HepG2 (cell line): Measurements from ENCODE around the gene FGF21. TPM values are rescaled to one million over a fixed set of nuclear protein-coding genes. Genes with fewer than 3 reads are reported as not detected.

Experiments used
- DRAP1 ChIP-seq: IDR thresholded peaks from 2 replicates; pipeline ENCODE4 v1.6.1; 2016; ENCODE audit warnings: missing genetic modification reagents, missing compliant biosample characterization
- ETV6 ChIP-seq: sonication (generic); formaldehyde crosslinking; conservative IDR thresholded peaks from 2 replicates; pipeline ENCODE4 v1.4.0; 2020; ENCODE audit warnings: missing genetic modification reagents
- FOXA3 ChIP-seq: IDR thresholded peaks from 2 replicates; pipeline ENCODE4 v1.6.1; 2016; ENCODE audit warnings: missing genetic modification reagents, missing compliant biosample characterization
- GATA4 ChIP-seq: sonication (generic); IDR thresholded peaks from 2 replicates; pipeline ENCODE4 v1.6.1; 2016; ENCODE audit warnings: antibody characterized with exemption, low read depth, borderline replicate concordance
- GFI1 ChIP-seq: sonication (generic); formaldehyde crosslinking; IDR thresholded peaks from 2 replicates; pipeline ENCODE4 v1.5.0; 2020; ENCODE audit warnings: missing genetic modification reagents, mild to moderate bottlenecking, borderline replicate concordance
- KDM5B ChIP-seq: sonication (generic); formaldehyde crosslinking; IDR thresholded peaks from 2 replicates; pipeline ENCODE4 v1.4.0; 2020; ENCODE audit warnings: missing genetic modification reagents, mild to moderate bottlenecking, borderline replicate concordance
- MTA1 ChIP-seq: sonication (generic); formaldehyde crosslinking; IDR thresholded peaks from 2 replicates; pipeline ENCODE4 v1.4.0; 2020; ENCODE audit warnings: missing genetic modification reagents, mild to moderate bottlenecking, borderline replicate concordance
- MXI1 ChIP-seq: IDR thresholded peaks from 3 replicates; pipeline ENCODE4 v1.6.1; 2012; ENCODE audit warnings: low read depth, low read length, inconsistent platforms, borderline replicate concordance
- NONO ChIP-seq, 2 experiments: fragments of 450-650 bp in 1 of 2; sonication (generic) in 1 of 2; formaldehyde crosslinking in 1 of 2; IDR thresholded peaks in 1 of 2; conservative IDR thresholded peaks in 1 of 2; 2 replicates each; pipeline versions ENCODE4 v1.6.1 to v1.8.0; 2017 to 2022; ENCODE audit warnings: mild to moderate bottlenecking in 1 of 2, missing genetic modification reagents in 1 of 2, moderate library complexity in 1 of 2
- NR0B2 ChIP-seq: sonication (generic); formaldehyde crosslinking; IDR thresholded peaks from 2 replicates; pipeline ENCODE4 v1.4.0; 2020; ENCODE audit warnings: mild to moderate bottlenecking, missing genetic modification reagents
- PRDM15 ChIP-seq: sonication (generic); formaldehyde crosslinking; IDR thresholded peaks from 2 replicates; pipeline ENCODE4 v1.4.0; 2020; ENCODE audit warnings: missing genetic modification reagents
- PTBP1 ChIP-seq: fragments of 200-400 bp; formaldehyde crosslinking; IDR thresholded peaks from 2 replicates; pipeline ENCODE4 v1.6.1; 2018; ENCODE audit warnings: low read length, low read depth; ENCODE audit not compliant: poor library complexity, severe bottlenecking
- SP1 ChIP-seq, 2 experiments: fragments of 450-650 bp in 1 of 2; sonication (generic) in 1 of 2; formaldehyde crosslinking in 1 of 2; IDR thresholded peaks; 2 replicates each; pipeline versions ENCODE4 v1.4.0 to v1.6.1; 2016 to 2020; ENCODE audit warnings: missing genetic modification reagents in 1 of 2
- THAP7 ChIP-seq: sonication (generic); formaldehyde crosslinking; IDR thresholded peaks from 2 replicates; pipeline ENCODE4 v1.8.1; 2023; ENCODE audit warnings: mild to moderate bottlenecking, missing genetic modification reagents
- ZFP37 ChIP-seq: sonication (generic); formaldehyde crosslinking; IDR thresholded peaks from 2 replicates; pipeline ENCODE4 v1.4.0; 2020; ENCODE audit warnings: missing genetic modification reagents, borderline replicate concordance
- ZMAT3 ChIP-seq: sonication (generic); formaldehyde crosslinking; conservative IDR thresholded peaks from 2 replicates; pipeline ENCODE4 v1.7.0; 2021; ENCODE audit warnings: missing genetic modification reagents
- ZNF256 ChIP-seq: sonication (generic); formaldehyde crosslinking; conservative IDR thresholded peaks from 2 replicates; pipeline ENCODE4 v1.4.0; 2020; ENCODE audit warnings: missing genetic modification reagents
- ZNF281 ChIP-seq: sonication (generic); formaldehyde crosslinking; IDR thresholded peaks from 2 replicates; pipeline ENCODE4 v1.4.0; 2020; ENCODE audit warnings: missing genetic modification reagents, borderline replicate concordance
- ZNF331 ChIP-seq: sonication (generic); formaldehyde crosslinking; IDR thresholded peaks from 2 replicates; pipeline ENCODE4 v1.4.0; 2020; ENCODE audit warnings: missing genetic modification reagents
- ZNF746 ChIP-seq: sonication (generic); formaldehyde crosslinking; IDR thresholded peaks from 2 replicates; pipeline ENCODE4 v1.8.0; 2022; ENCODE audit warnings: mild to moderate bottlenecking, missing genetic modification reagents
- polyA plus RNA-seq, 8 experiments: library from polyadenylated mRNA; depleted of rRNA in 3 of 8; stranded (reverse) in 7 of 8; unstranded in 1 of 8; fragments of >200 nt; fragmentation: Illumina TruSeq in 4 of 8; extraction: Trizol in 4 of 8; gene quantifications; 2 replicates each; pipeline versions ENCODE4 v1.2.1 to v1.2.3, GENCODE V29; 2011 to 2016; ENCODE audit warnings: low read depth in 4 of 8, missing spikeins in 1 of 8, mixed read lengths in 1 of 8; ENCODE audit not compliant: insufficient read depth in 1 of 8
- total RNA-seq, 5 experiments: library from RNA; depleted of rRNA; stranded (reverse); fragments of >200 nt; fragmentation: Illumina TruSeq; extraction: Trizol; gene quantifications; 2 replicates each; pipeline ENCODE4 v1.2.3, GENCODE V29; 2016; ENCODE audit warnings: low read depth in 1 of 5

The FGF21 gene
- total and polyA plus RNA-seq, 2 of the 13 experiments (the other 11 are each of a cell fraction or from before 2014, with no cell fraction given): 0.17 TPM; not detected in 1

GRCh38 chr19:48738557-48739403 lies 16.5 kb upstream of the FGF21 start (continued):
- TF ChIP-seq NR0B2 (CRISPR knock-in tag): peak; percentile 95; the same call in 1 of the 2 replicates
- no peak for TF ChIP-seq ZNF281 (CRISPR knock-in tag)
- TF ChIP-seq SP1 (IDR thresholded peaks at IDR 0.05): no peak
- TF ChIP-seq SP1 (CRISPR knock-in tag; IDR thresholded peaks at IDR 0.05): no peak; the same call in 1 of the 2 replicates
- no peak for TF ChIP-seq PTBP1
- TF ChIP-seq MTA1: peak; percentile 64; the same call in 1 of the 2 replicates
- peak; percentile 23; the same call in 1 of the 2 replicates for TF ChIP-seq GFI1 (CRISPR knock-in tag)
- no peak; the same call in 1 of the 2 replicates for TF ChIP-seq ZNF331 (CRISPR knock-in tag)
- 0 out of 2 replicates have a peak, but pooled peaks have one; percentile 49 for TF ChIP-seq ZFP37 (CRISPR knock-in tag)
- peak; percentile 25; the same call in 1 of the 2 replicates for TF ChIP-seq FOXA3
- TF ChIP-seq ETV6: no peak
- TF ChIP-seq DRAP1 (CRISPR knock-in tag): no peak
- TF ChIP-seq ZNF256 (CRISPR knock-in tag): no peak
- peak; percentile 61 for TF ChIP-seq KDM5B (CRISPR knock-in tag)
- no peak for TF ChIP-seq THAP7 (CRISPR knock-in tag)
- TF ChIP-seq MXI1: peak; percentile 41; the same call in 1 of the 3 replicates
- peak; percentile 32; the same call in 1 of the 2 replicates for TF ChIP-seq ZNF746 (CRISPR knock-in tag)
- TF ChIP-seq PRDM15 (CRISPR knock-in tag): no peak
- no peak for TF ChIP-seq ZMAT3 (CRISPR knock-in tag)
- no peak for TF ChIP-seq NONO (IDR thresholded peaks at IDR 0.05)
- TF ChIP-seq NONO (CRISPR knock-in tag; conservative IDR thresholded peaks at IDR 0.05): peak; percentile 52
- TF ChIP-seq GATA4: no peak
